OCI-LY1 (cell line): ENCODE results near the gene TMOD2.

Experiments
- H2AFZ ChIP-seq: fragments of 200-600 bp; sonication (generic), shearing (Covaris generic); 2 replicates; pipeline ENCODE4 v1.6.0; 2014; ENCODE audit warnings: antibody characterized with exemption, mild to moderate bottlenecking, low read length
- H3F3A ChIP-seq: fragments of 200-600 bp; sonication (generic), shearing (Covaris generic); 2 replicates; pipeline ENCODE4 v1.6.0; 2014; ENCODE audit warnings: mild to moderate bottlenecking, antibody characterized with exemption, low read length, moderate library complexity; ENCODE audit not compliant: insufficient read depth
- H3K27ac ChIP-seq: fragments of 200-600 bp; sonication (generic); 2 replicates; pipeline ENCODE4 v1.5.1; 2014; ENCODE audit warnings: low read length, mixed run types, mild to moderate bottlenecking, low read depth; ENCODE audit not compliant: poor library complexity, severe bottlenecking
- H3K27me3 ChIP-seq: fragments of 200-600 bp; sonication (generic); 2 replicates; pipeline ENCODE4 v1.6.0; 2014; ENCODE audit warnings: antibody characterized with exemption, mild to moderate bottlenecking, low read length, moderate library complexity; ENCODE audit not compliant: insufficient read depth
- H3K36me3 ChIP-seq: fragments of 200-600 bp; sonication (generic); 2 replicates; pipeline ENCODE4 v1.6.1; 2014; ENCODE audit warnings: mild to moderate bottlenecking, antibody characterized with exemption, low read length, moderate library complexity, mixed read lengths; ENCODE audit not compliant: insufficient read depth
- H3K4me1 ChIP-seq: fragments of 200-600 bp; sonication (generic); 2 replicates; pipeline ENCODE4 v1.5.1; 2014; ENCODE audit warnings: mild to moderate bottlenecking, low read length, moderate library complexity; ENCODE audit not compliant: insufficient read depth, severe bottlenecking
- H3K4me2 ChIP-seq: fragments of 200-600 bp; sonication (generic), shearing (Covaris generic); 2 replicates; pipeline ENCODE4 v1.6.1; 2014; ENCODE audit warnings: low read length
- H3K4me3 ChIP-seq: fragments of 200-600 bp; sonication (generic); 2 replicates; pipeline ENCODE4 v1.5.1; 2014; ENCODE audit warnings: low read length, low read depth, mild to moderate bottlenecking, mixed read lengths; ENCODE audit not compliant: poor library complexity, severe bottlenecking
- H3K79me2 ChIP-seq: fragments of 200-600 bp; shearing (Covaris generic); 2 replicates; pipeline ENCODE4 v1.6.1; 2016; ENCODE audit warnings: mixed run types, low read length, mixed read lengths; ENCODE audit not compliant: insufficient read depth
- H3K9ac ChIP-seq: fragments of 200-600 bp; sonication (generic), shearing (Covaris generic); 2 replicates; pipeline ENCODE4 v1.6.1; 2014; ENCODE audit warnings: mild to moderate bottlenecking, low read length, mixed read lengths
- H3K9me2 ChIP-seq: fragments of 200-600 bp; sonication (generic), shearing (Covaris generic); 2 replicates; pipeline ENCODE4 v1.6.1; 2014; ENCODE audit warnings: low read depth, mild to moderate bottlenecking, low read length, mixed read lengths
- H3K9me3 ChIP-seq: fragments of 200-600 bp; shearing (Covaris generic); 2 replicates; pipeline ENCODE4 v1.6.1; 2014; ENCODE audit warnings: low read length, mixed read lengths
- H4K20me1 ChIP-seq: fragments of 200-600 bp; sonication (generic), shearing (Covaris generic); 2 replicates; pipeline ENCODE4 v1.6.0; 2016; ENCODE audit warnings: mild to moderate bottlenecking, low read length; ENCODE audit not compliant: insufficient read depth
- CTCF ChIP-seq: fragments of 200-600 bp; sonication (generic), shearing (Covaris generic); IDR thresholded peaks from 2 replicates; pipeline ENCODE4 v1.5.1; 2017; ENCODE audit warnings: mild to moderate bottlenecking, antibody characterized with exemption, low read length, moderate library complexity, mixed read lengths
- EZH2 ChIP-seq: fragments of 200-600 bp; sonication (generic), shearing (Covaris generic); IDR thresholded peaks from 2 replicates; pipeline ENCODE4 v1.8.0; 2017; ENCODE audit warnings: borderline replicate concordance, mixed run types, mild to moderate bottlenecking, antibody characterized with exemption, low read length, moderate library complexity, mixed read lengths

The TMOD2 gene

GRCh38 chr15:51706926-51707608 lies 44.3 kb upstream of the TMOD2 start:
- Histone ChIP-seq H3K9me3 (no peaks in the 10 kb centered on the region), H3K9me2 (no peaks in the 10 kb centered on the region), H3K4me1 (no peaks in the 10 kb centered on the region), H3K79me2 (no peaks in the 10 kb centered on the region), H3K36me3 (no peaks in the 10 kb centered on the region), H3K4me2 (no peak overlapping the region), H3F3A (no peaks in the 10 kb centered on the region), H3K9ac (no peak overlapping the region), H3K27ac (no peak overlapping the region), H3K27me3 (0 out of 2 replicates have a peak, but pooled peaks cover 4% of the 10 kb centered on the region), H4K20me1 (no peaks in the 10 kb centered on the region), H2AFZ (no peak overlapping the region), H3K4me3 (no peak overlapping the region)
- no peak for TF ChIP-seq CTCF
- TF ChIP-seq EZH2: no peak

- no peaks in the 10 kb centered on the region for H3K9me2 ChIP-seq
- no peaks in the 10 kb centered on the region for H3K27me3 ChIP-seq
- H3K27ac ChIP-seq: no peak overlapping the region
- H3F3A ChIP-seq: no peaks in the 10 kb centered on the region
- no peaks in the 10 kb centered on the region for H3K36me3 ChIP-seq
- no peak overlapping the region for H3K9ac ChIP-seq
- H2AFZ ChIP-seq: no peak overlapping the region
- no peaks in the 10 kb centered on the region for H3K79me2 ChIP-seq
- H3K4me3 ChIP-seq: no peak overlapping the region
- no peak for TF ChIP-seq EZH2
- no peak for TF ChIP-seq CTCF
- no peaks in the 10 kb centered on the region for H3K4me1 ChIP-seq
- H4K20me1 ChIP-seq: no peaks in the 10 kb centered on the region
- H3K9me3 ChIP-seq: no peaks in the 10 kb centered on the region
- no peak overlapping the region for H3K4me2 ChIP-seq
These were observed 43.4 kb upstream of the TMOD2 start for GRCh38 chr15:51708013-51708412.

- Histone ChIP-seq H3K9me3 (no peaks in the 10 kb centered on the region), H3K4me2 (no peak overlapping the region), H3F3A (no peaks in the 10 kb centered on the region), H3K4me3 (no peak overlapping the region), H3K4me1 (no peaks in the 10 kb centered on the region), H3K9me2 (no peaks in the 10 kb centered on the region), H4K20me1 (no peaks in the 10 kb centered on the region), H3K27ac (no peak overlapping the region), H3K79me2 (no peaks in the 10 kb centered on the region), H2AFZ (no peak overlapping the region), H3K27me3 (no peaks in the 10 kb centered on the region), H3K36me3 (no peaks in the 10 kb centered on the region), H3K9ac (no peak overlapping the region)
- TF ChIP-seq EZH2 (no peak), CTCF (no peak)
These were observed 42.4 kb upstream of the TMOD2 start for GRCh38 chr15:51709031-51709430.
